ENCODE measurements around the gene ESRRG. TPM values are rescaled to one million over a fixed set of nuclear protein-coding genes. Genes with fewer than 3 reads are reported as not detected.

ESRRG gene
- total RNA-seq, 1 experiment from 2014 or later: 0.44 TPM

DNA sequence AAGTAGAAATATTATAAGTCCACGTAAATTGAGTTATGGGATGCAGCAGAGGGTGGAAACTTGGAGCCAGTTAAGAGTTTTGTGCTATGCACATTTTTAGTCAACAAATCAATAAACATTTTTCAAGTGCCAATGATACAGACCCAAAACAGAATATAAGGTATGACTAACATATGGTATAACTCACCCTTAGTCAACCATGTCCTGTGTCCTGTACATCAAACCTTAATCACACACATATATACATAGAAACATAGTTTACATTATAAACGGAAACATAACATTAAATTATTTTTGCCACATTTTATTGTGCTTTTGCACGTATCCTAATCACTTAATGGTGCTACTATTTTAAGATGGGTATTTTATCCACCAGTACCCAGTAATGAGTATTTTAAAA, 163.9 kb downstream of the ESRRG start:
- H4K5ac ChIP-seq (ENCODE audit: insufficient read length, low read depth, low read length): no peak overlapping the region
- no peak overlapping the region for H2BK15ac ChIP-seq (ENCODE audit: low read depth, low read length)
- no peak overlapping the region for H3T11ph ChIP-seq (ENCODE audit: low read length)
- no peak overlapping the region for H4K8ac ChIP-seq (replicated peaks; ENCODE audit: insufficient read length, low read depth, low read length)
- H3K9me3 Mint-ChIP-seq: no peaks in the 10 kb centered on the region
- H3K27ac ChIP-seq (ENCODE audit: insufficient read length, low read depth, low read length): no peak overlapping the region
- no peaks in the 10 kb centered on the region for H3K27me3 ChIP-seq (ENCODE audit: insufficient read depth, low read length)
- no peak overlapping the region for H2BK12ac ChIP-seq (ENCODE audit: insufficient read length, low read depth, low read length)
- TF ChIP-seq, protein P1, sequence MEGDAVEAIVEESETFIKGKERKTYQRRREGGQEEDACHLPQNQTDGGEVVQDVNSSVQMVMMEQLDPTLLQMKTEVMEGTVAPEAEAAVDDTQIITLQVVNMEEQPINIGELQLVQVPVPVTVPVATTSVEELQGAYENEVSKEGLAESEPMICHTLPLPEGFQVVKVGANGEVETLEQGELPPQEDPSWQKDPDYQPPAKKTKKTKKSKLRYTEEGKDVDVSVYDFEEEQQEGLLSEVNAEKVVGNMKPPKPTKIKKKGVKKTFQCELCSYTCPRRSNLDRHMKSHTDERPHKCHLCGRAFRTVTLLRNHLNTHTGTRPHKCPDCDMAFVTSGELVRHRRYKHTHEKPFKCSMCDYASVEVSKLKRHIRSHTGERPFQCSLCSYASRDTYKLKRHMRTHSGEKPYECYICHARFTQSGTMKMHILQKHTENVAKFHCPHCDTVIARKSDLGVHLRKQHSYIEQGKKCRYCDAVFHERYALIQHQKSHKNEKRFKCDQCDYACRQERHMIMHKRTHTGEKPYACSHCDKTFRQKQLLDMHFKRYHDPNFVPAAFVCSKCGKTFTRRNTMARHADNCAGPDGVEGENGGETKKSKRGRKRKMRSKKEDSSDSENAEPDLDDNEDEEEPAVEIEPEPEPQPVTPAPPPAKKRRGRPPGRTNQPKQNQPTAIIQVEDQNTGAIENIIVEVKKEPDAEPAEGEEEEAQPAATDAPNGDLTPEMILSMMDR (conservative IDR thresholded peaks at IDR 0.05): no peak
- no peaks in the 10 kb centered on the region for H3K9me3 ChIP-seq (ENCODE audit: control insufficient read depth, low read depth, low read length)
- H3K79me2 ChIP-seq (ENCODE audit: insufficient read depth, low read length): no peaks in the 10 kb centered on the region
- H3K56ac ChIP-seq (ENCODE audit: insufficient read length, low read depth, low read length): no peak overlapping the region
- H3K4me2 ChIP-seq (ENCODE audit: insufficient read depth, insufficient read length, low read length): no peak overlapping the region
- no peaks in the 10 kb centered on the region for H3K27me3 Mint-ChIP-seq (ENCODE audit: low read depth)
- H3K23ac ChIP-seq (ENCODE audit: insufficient read length, low read depth, low read length): no peak overlapping the region
- no peak overlapping the region for H3K27ac Mint-ChIP-seq
- H4K91ac ChIP-seq (ENCODE audit: insufficient read length, low read depth, low read length): no peak overlapping the region
- H3K79me1 ChIP-seq (ENCODE audit: insufficient read depth, low read depth, low read length, poor library complexity, severe bottlenecking): no peaks in the 10 kb centered on the region
- no peak overlapping the region for H3K9ac ChIP-seq (ENCODE audit: extremely low read depth, insufficient read length, low read length)
- H3K4me3 Mint-ChIP-seq: no peak overlapping the region
- H3K14ac ChIP-seq (ENCODE audit: insufficient read depth, low read length): no peak overlapping the region
- H2AFZ ChIP-seq (ENCODE audit: low read length): no peak overlapping the region
- H3K4ac ChIP-seq (ENCODE audit: low read depth, low read length): no peak overlapping the region
- no peak overlapping the region for H2BK20ac ChIP-seq (ENCODE audit: low read depth, low read length, poor library complexity, severe bottlenecking)
- H3K23me2 ChIP-seq (ENCODE audit: insufficient read length, low read depth, low read length, poor library complexity, severe bottlenecking): no peaks in the 10 kb centered on the region
- no peak overlapping the region for H2BK5ac ChIP-seq (ENCODE audit: insufficient read length, low read length)
- H3K4me1 Mint-ChIP-seq: no peaks in the 10 kb centered on the region
- no peak overlapping the region for H3K18ac ChIP-seq (ENCODE audit: insufficient read length, low read depth, low read length)
- no peaks in the 10 kb centered on the region for H3K36me3 Mint-ChIP-seq (ENCODE audit: insufficient read depth in 1 of 3, low read depth in 3 of 3)
- WGBS (ENCODE audit: extremely low coverage, insufficient read length, low lambda C conversion rate): no CpG with 5 or more reads among the region's 3 CpGs
- no peak for DNase-seq
- H3K4me1 ChIP-seq (ENCODE audit: insufficient read depth, low read length): no peaks in the 10 kb centered on the region
- H4K20me1 ChIP-seq (ENCODE audit: control insufficient read depth, insufficient read depth, insufficient read length): no peaks in the 10 kb centered on the region
- no peak overlapping the region for H2AK5ac ChIP-seq (ENCODE audit: insufficient read length, low read length)
- no peak overlapping the region for H2BK120ac ChIP-seq (ENCODE audit: low read depth, low read length, poor library complexity, severe bottlenecking)

All from H9 (cell line).